Uterus (tissue), 4 donors: ENCODE measurements around the gene BICDL2. TPM values are rescaled to one million over a fixed set of nuclear protein-coding genes. Genes with fewer than 3 reads are reported as not detected.
A peak's percentile ranks its signal among the peaks of the same experiment; 100 is the strongest.

Experiments used
- DNase-seq, 2 donors: peaks; one replicate each; pipeline ENCODE4 v3.0.0-alpha.2; 2019 to 2020
- H3K27ac ChIP-seq, 2 donors: fragments of 200-600 bp; sonication (generic); 1 replicate in 1 of 2; 2 replicates in 1 of 2; pipeline ENCODE4 v1.5.1; 2016 to 2018
- H3K27me3 ChIP-seq, 2 donors: fragments of 200-600 bp; sonication (generic); one replicate each; pipeline ENCODE4 v1.5.1; 2018 to 2019; ENCODE audit warnings: control low read depth in 1 of 2
- H3K36me3 ChIP-seq, 2 donors: fragments of 200-600 bp; sonication (generic); one replicate each; pipeline ENCODE4 v1.5.1; 2019; ENCODE audit warnings: control low read depth in 1 of 2
- H3K4me1 ChIP-seq, 2 donors: fragments of 200-600 bp; sonication (generic); one replicate each; pipeline ENCODE4 v1.5.1; 2018 to 2019; ENCODE audit warnings: control low read depth in 1 of 2
- H3K4me3 ChIP-seq, 2 donors: fragments of 200-600 bp; sonication (generic); 1 replicate in 1 of 2; 2 replicates in 1 of 2; pipeline ENCODE4 v1.5.1; 2018 to 2019; ENCODE audit warnings: mild to moderate bottlenecking in 1 of 2
- H3K9me3 ChIP-seq, 2 donors: fragments of 200-600 bp; sonication (generic); one replicate each; pipeline ENCODE4 v1.5.1; 2019; ENCODE audit warnings: control low read depth in 1 of 2
- CTCF ChIP-seq, 4 experiments: fragments of 200-600 bp in 2 of 4; fragments of 450-650 bp in 2 of 4; sonication (generic) in 2 of 4; IDR thresholded peaks; one replicate each; pipeline ENCODE4 v1.5.1; 2016 to 2019; ENCODE audit warnings: antibody characterized with exemption in 4 of 4, mild to moderate bottlenecking in 2 of 4, moderate library complexity in 1 of 4
- POLR2A ChIP-seq, 2 donors: fragments of 450-650 bp; IDR thresholded peaks; one replicate each; pipeline ENCODE4 v1.6.1; 2016; ENCODE audit warnings: antibody characterized with exemption in 2 of 2, mild to moderate bottlenecking in 1 of 2, moderate library complexity in 1 of 2
- intact Hi-C: fragments of 100-400 bp; cut with DNase I; formaldehyde crosslinking; loops from one replicate; pipeline ENCODE4 v1.15.1; 2023; ENCODE audit warnings: low total_unique reads
- small RNA-seq: library from RNA; depleted of rRNA; stranded (forward); fragments of <200 nt; gene quantifications from one replicate; pipeline ENCODE3, GENCODE V24; 2016
- total RNA-seq, 4 donors: library from RNA; depleted of rRNA in 3 of 4; stranded (reverse); fragments of >200 nt in 3 of 4; gene quantifications; one replicate each; pipeline versions ENCODE4 v1.1.0 to v1.2.4, GENCODE V29; 2014 to 2023
- donor health status: DM: yes; HTN: yes; CAD: no.

The BICDL2 gene
- total RNA-seq, 4 donors from 2014 or later, result 0.26 to 1.9 (median 0.29) TPM; not detected in 1

- no peak overlapping the region for H3K27ac ChIP-seq
- intact Hi-C loops, result no loop called here
Measured at GRCh38 chr16:2981899-2982250, 54.9 kb downstream of the BICDL2 start.

GRCh38 chr16:2981177-2981898, 55.4 kb downstream of the BICDL2 start:
- peak overlapping the region; percentile 69 to 78 for H3K4me3 ChIP-seq
- TF ChIP-seq CTCF (IDR thresholded peaks at IDR 0.05), result no peak
- no peak for TF ChIP-seq POLR2A (IDR thresholded peaks at IDR 0.05)

More at GRCh38 chr16:2981899-2982250, 54.9 kb downstream of the BICDL2 start:
- TF ChIP-seq POLR2A (IDR thresholded peaks at IDR 0.05), result no peak
- no peak for TF ChIP-seq CTCF (IDR thresholded peaks at IDR 0.05)
- no peaks in the 10 kb centered on the region for H3K9me3 ChIP-seq
- H3K4me1 ChIP-seq, result peaks cover 0 to 13% of the 10 kb centered on the region in 2 donors
- DNase-seq, result no peak
- H3K36me3 ChIP-seq, result no peaks in the 10 kb centered on the region
- no peak overlapping the region for H3K4me3 ChIP-seq
- no peaks in the 10 kb centered on the region for H3K27me3 ChIP-seq

GRCh38 chr16:2980227-2981176, 56.2 kb downstream of the BICDL2 start, which contains the start of gene PKMYT1:
Gene PKMYT1 (minus strand): TSS chr16:2980446. CDS start chr16:2979657, 789 bp downstream.
- H3K9me3 ChIP-seq, result no peaks in the 10 kb centered on the region
- peak within 1 kb of the TSS; percentile 69 to 78 for H3K4me3 ChIP-seq
- intact Hi-C loops, result no loop called here
- peak; percentile 72 to 98 for TF ChIP-seq POLR2A (IDR thresholded peaks at IDR 0.05)
- peak in 1 of 4 experiments; percentile 10 for TF ChIP-seq CTCF (IDR thresholded peaks at IDR 0.05)
- DNase-seq, result peak; percentile 84 to 94
- no peaks in the 10 kb centered on the region for H3K36me3 ChIP-seq
- H3K27me3 ChIP-seq, result no peaks in the 10 kb centered on the region
- peak within 1 kb of the TSS; percentile 76 to 86 for H3K27ac ChIP-seq
- peaks cover 0 to 13% of the 10 kb centered on the region in 2 donors for H3K4me1 ChIP-seq

More at GRCh38 chr16:2981177-2981898, 55.4 kb downstream of the BICDL2 start:
- Histone ChIP-seq H3K27me3 (no peaks in the 10 kb centered on the region), H3K9me3 (no peaks in the 10 kb centered on the region), H3K27ac (no peak overlapping the region), H3K36me3 (no peaks in the 10 kb centered on the region), H3K4me1 (peaks cover 0 to 13% of the 10 kb centered on the region in 2 donors)
- intact Hi-C loops, result no loop called here
- no peak for DNase-seq

- intact Hi-C loops, result no loop called here
- no peak overlapping the region for H3K27ac ChIP-seq
- no peaks in the 10 kb centered on the region for H3K36me3 ChIP-seq
Measured at GRCh38 chr16:2979669-2980226, 57.0 kb downstream of the BICDL2 start.

More at GRCh38 chr16:2979669-2980226, 57.0 kb downstream of the BICDL2 start:
- H3K4me1 ChIP-seq, result peaks cover 0 to 13% of the 10 kb centered on the region in 2 donors
- no peak for DNase-seq
- H3K27me3 ChIP-seq, result no peaks in the 10 kb centered on the region
- no peaks in the 10 kb centered on the region for H3K9me3 ChIP-seq
- H3K4me3 ChIP-seq, result peak overlapping the region in 1 of 2 donors; percentile 78
- TF ChIP-seq CTCF (IDR thresholded peaks at IDR 0.05), result no peak
- TF ChIP-seq POLR2A (IDR thresholded peaks at IDR 0.05), result no peak

Small RNAs within 50 kb of the gene (small RNA-seq; reads per million reads assigned to genes)
- not detected for gene LINC00514
- not detected for gene RNU1-22P

Other genes with a start within 250 kb of the BICDL2 start
- gene PRSS33, start 249.4 kb downstream of the BICDL2 start, total RNA-seq, result under 1 TPM in 1 of 4 donors, not detected in 3; 0.21 TPM
- not detected for gene PRSS41, start 238.5 kb downstream of the BICDL2 start, total RNA-seq
- gene PRSS21, start 219.7 kb downstream of the BICDL2 start, total RNA-seq, result not detected
- 10 to 100 TPM in 1 of 4 donors, 1 to 10 TPM in 1, not detected in 2; 1.3 to 15.9 TPM for gene ZG16B, start 206.6 kb downstream of the BICDL2 start, total RNA-seq
- gene PRSS22, start 178.8 kb downstream of the BICDL2 start, total RNA-seq, result 1 to 10 TPM in 1 of 4 donors, under 1 TPM in 1, not detected in 2; 0.46 to 2.4 TPM
- gene FLYWCH2, start 153.7 kb downstream of the BICDL2 start, total RNA-seq, result 100 to 1,000 TPM in 1 of 4 donors, 10 to 100 TPM in 3; 27.9 to 223 (median 40.9) TPM
- 10 to 100 TPM; 11.5 to 62.3 (median 27.2) TPM for gene FLYWCH1, start 125.0 kb downstream of the BICDL2 start, total RNA-seq
- gene KREMEN2, start 72.7 kb downstream of the BICDL2 start, total RNA-seq, result under 1 TPM in 1 of 4 donors, not detected in 3; 0.41 TPM
- 1 to 10 TPM in 3 of 4 donors, under 1 TPM in 1; 0.26 to 4.8 (median 2.5) TPM for gene PAQR4, start 67.6 kb downstream of the BICDL2 start, total RNA-seq
- 1 to 10 TPM in 1 of 4 donors, not detected in 3; 6.1 TPM for gene PKMYT1, start 56.5 kb downstream of the BICDL2 start, total RNA-seq
- gene CLDN9, start 24.0 kb downstream of the BICDL2 start, total RNA-seq, result 1 to 10 TPM in 1 of 4 donors, under 1 TPM in 1, not detected in 2; 0.21 to 1.8 TPM
- gene CLDN6, start 18.8 kb downstream of the BICDL2 start, total RNA-seq, result 1 to 10 TPM in 1 of 4 donors, not detected in 3; 4.1 TPM
- gene TNFRSF12A, start 16.6 kb downstream of the BICDL2 start, total RNA-seq, result 10 to 100 TPM; 12.6 to 76.2 (median 24.0) TPM
- gene HCFC1R1, start 13.0 kb downstream of the BICDL2 start, total RNA-seq, result 10 to 100 TPM in 3 of 4 donors, 1 to 10 TPM in 1; 3.6 to 67.5 (median 25.4) TPM
- gene THOC6, start 12.9 kb downstream of the BICDL2 start, total RNA-seq, result 10 to 100 TPM in 3 of 4 donors, 1 to 10 TPM in 1; 3.8 to 29.0 (median 22.3) TPM
- 1 to 10 TPM in 1 of 4 donors, under 1 TPM in 1, not detected in 2; 0.21 to 1.1 TPM for gene MMP25, start 9.6 kb upstream of the BICDL2 start, total RNA-seq
- 10 to 100 TPM in 3 of 4 donors, 1 to 10 TPM in 1; 7.5 to 37.1 (median 20.9) TPM for gene IL32, start 28.7 kb upstream of the BICDL2 start, total RNA-seq
- gene ZSCAN10, start 62.4 kb upstream of the BICDL2 start, total RNA-seq, result not detected
- gene ZNF205, start 75.6 kb upstream of the BICDL2 start, total RNA-seq, result 10 to 100 TPM; 12.9 to 26.9 (median 18.3) TPM
- 100 to 1,000 TPM in 1 of 4 donors, 10 to 100 TPM in 1, 1 to 10 TPM in 1, under 1 TPM in 1; 0.77 to 101 (median 11.1) TPM for gene ZNF213, start 98.1 kb upstream of the BICDL2 start, total RNA-seq
- not detected for gene OR1F1, start 151.3 kb upstream of the BICDL2 start, total RNA-seq
- gene ZNF200, start 198.2 kb upstream of the BICDL2 start, total RNA-seq, result 10 to 100 TPM in 2 of 4 donors, 1 to 10 TPM in 2; 4.1 to 17.6 (median 10.7) TPM
- gene MEFV, start 219.7 kb upstream of the BICDL2 start, total RNA-seq, result 10 to 100 TPM in 1 of 4 donors, 1 to 10 TPM in 1, under 1 TPM in 2; 0.21 to 12.0 (median 1.1) TPM
- 10 to 100 TPM; 13.2 to 82.5 (median 53.9) TPM for gene ZNF263, start 246.5 kb upstream of the BICDL2 start, total RNA-seq